ENCODE measurements around the gene SYNJ2.
"Not testable (repeated sequence)": the region's sequence is repeated elsewhere in the genome, so short reads cannot be mapped to it uniquely, and the experiment has no call there.

SYNJ2 gene

GRCh38 chr6:157981395-157982101, at the start of gene SYNJ2:
SYNJ2 (plus strand) TSS chr6:157981863; CDS start chr6:157981962, 99 bp downstream.
- peak; percentile 66 for DNase-seq

GRCh38 chr6:157935786-157936185, 45.9 kb upstream of the SYNJ2 start:
- no peak for DNase-seq

- no peak for DNase-seq
Measured at GRCh38 chr6:157937318-157937717, 44.3 kb upstream of the SYNJ2 start.

- no peak for DNase-seq
Measured at GRCh38 chr6:157937916-157938315, 43.7 kb upstream of the SYNJ2 start.

GRCh38 chr6:157940375-157941036, 41.2 kb upstream of the SYNJ2 start:
- not testable (repeated sequence) for DNase-seq

- no peak for DNase-seq
Measured at GRCh38 chr6:157941101-157941863, 40.4 kb upstream of the SYNJ2 start.

GRCh38 chr6:157942351-157942750, 39.3 kb upstream of the SYNJ2 start:
- DNase-seq = no peak

- no peak for DNase-seq
Measured at GRCh38 chr6:157943249-157943963, 38.3 kb upstream of the SYNJ2 start.

GRCh38 chr6:157943964-157944283, 37.7 kb upstream of the SYNJ2 start:
- DNase-seq = no peak

- no peak for DNase-seq
Measured at GRCh38 chr6:157944983-157945931, 36.4 kb upstream of the SYNJ2 start.

GRCh38 chr6:157946053-157946617, 35.5 kb upstream of the SYNJ2 start:
- no peak for DNase-seq

GRCh38 chr6:157946865-157947532, 34.7 kb upstream of the SYNJ2 start:
- DNase-seq = no peak

GRCh38 chr6:157950899-157951298, 30.8 kb upstream of the SYNJ2 start:
- DNase-seq = not testable (repeated sequence)

- DNase-seq = no peak
Measured at GRCh38 chr6:157951828-157952227, 29.8 kb upstream of the SYNJ2 start.

GRCh38 chr6:157952861-157953351, 28.8 kb upstream of the SYNJ2 start:
- no peak for DNase-seq

GRCh38 chr6:157953580-157954091, 28.0 kb upstream of the SYNJ2 start:
- no peak for DNase-seq

- no peak for DNase-seq
Measured at GRCh38 chr6:157954150-157955117, 27.2 kb upstream of the SYNJ2 start.

GRCh38 chr6:157955675-157956074, 26.0 kb upstream of the SYNJ2 start:
- DNase-seq = no peak

- DNase-seq = no peak
Measured at GRCh38 chr6:157956171-157956730, 25.4 kb upstream of the SYNJ2 start.
